ENCODE data around the gene SPTLC3. TPM values are rescaled to one million over a fixed set of nuclear protein-coding genes. Genes with fewer than 3 reads are reported as not detected.

The SPTLC3 gene
- total RNA-seq, 1 donor from 2014 or later, result 9.9 TPM

GRCh38 chr20:13200767-13201500 is 192.2 kb downstream of the SPTLC3 start:
- Histone ChIP-seq H3K27ac (ENCODE audit: low read depth, low read length) (no peak overlapping the region), H3K4me3 (ENCODE audit: low read length in 3 of 3) (no peak overlapping the region), H3K27me3 (ENCODE audit: control insufficient read depth in 3 of 3, insufficient read depth in 3 of 3, low read length in 3 of 3) (no peaks in the 10 kb centered on the region), H3K9ac (ENCODE audit: low read depth in 1 of 3, low read length in 3 of 3) (no peak overlapping the region), H3K9me3 (ENCODE audit: control insufficient read depth in 3 of 3, low read length in 3 of 3) (no peaks in the 10 kb centered on the region), H3K4me1 (ENCODE audit: control insufficient read depth in 3 of 3, insufficient read depth in 3 of 3, low read length in 3 of 3) (no peaks in the 10 kb centered on the region), H3K36me3 (ENCODE audit: control insufficient read depth in 3 of 3, insufficient read depth in 3 of 3, low read length in 3 of 3) (no peaks in the 10 kb centered on the region)

DNA sequence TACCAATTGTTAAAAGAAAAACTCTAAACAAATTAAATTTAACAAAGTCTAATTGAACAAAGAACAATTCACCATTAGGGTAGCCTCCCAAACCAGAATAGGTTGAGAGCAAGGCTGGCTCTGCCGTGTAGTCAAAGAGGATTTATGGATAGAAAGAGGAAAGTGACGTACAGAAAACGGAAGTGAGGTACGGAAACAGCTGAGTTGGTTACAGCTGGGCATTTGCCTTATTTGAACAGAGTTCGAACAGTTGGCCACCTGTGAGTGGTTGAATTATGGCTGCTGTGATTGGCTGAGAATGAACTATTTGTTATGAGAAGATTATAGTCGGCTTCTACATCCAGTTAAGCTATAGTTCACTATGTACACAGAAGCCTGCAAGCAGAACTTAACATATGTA is 193.8 kb downstream of the SPTLC3 start:
- H3K9ac ChIP-seq (ENCODE audit: low read depth in 1 of 3, low read length in 3 of 3), result no peak overlapping the region
- H3K4me3 ChIP-seq (ENCODE audit: low read length in 3 of 3), result no peak overlapping the region
- no peaks in the 10 kb centered on the region for H3K9me3 ChIP-seq (ENCODE audit: control insufficient read depth in 3 of 3, low read length in 3 of 3)
- no peaks in the 10 kb centered on the region for H3K4me1 ChIP-seq (ENCODE audit: control insufficient read depth in 3 of 3, insufficient read depth in 3 of 3, low read length in 3 of 3)
- no peaks in the 10 kb centered on the region for H3K27me3 ChIP-seq (ENCODE audit: control insufficient read depth in 3 of 3, insufficient read depth in 3 of 3, low read length in 3 of 3)
- H3K27ac ChIP-seq (ENCODE audit: low read depth, low read length), result no peak overlapping the region
- H3K36me3 ChIP-seq (ENCODE audit: control insufficient read depth in 3 of 3, insufficient read depth in 3 of 3, low read length in 3 of 3), result no peaks in the 10 kb centered on the region

- Histone ChIP-seq H3K36me3 (ENCODE audit: control insufficient read depth in 3 of 3, insufficient read depth in 3 of 3, low read length in 3 of 3) (no peaks in the 10 kb centered on the region), H3K27ac (ENCODE audit: low read depth, low read length) (no peak overlapping the region), H3K9ac (ENCODE audit: low read depth in 1 of 3, low read length in 3 of 3) (no peak overlapping the region), H3K4me3 (ENCODE audit: low read length in 3 of 3) (no peak overlapping the region), H3K27me3 (ENCODE audit: control insufficient read depth in 3 of 3, insufficient read depth in 3 of 3, low read length in 3 of 3) (no peaks in the 10 kb centered on the region), H3K9me3 (ENCODE audit: control insufficient read depth in 3 of 3, low read length in 3 of 3) (no peaks in the 10 kb centered on the region), H3K4me1 (ENCODE audit: control insufficient read depth in 3 of 3, insufficient read depth in 3 of 3, low read length in 3 of 3) (no peaks in the 10 kb centered on the region)
These were observed 196.7 kb downstream of the SPTLC3 start for GRCh38 chr20:13205425-13205824.

DNA sequence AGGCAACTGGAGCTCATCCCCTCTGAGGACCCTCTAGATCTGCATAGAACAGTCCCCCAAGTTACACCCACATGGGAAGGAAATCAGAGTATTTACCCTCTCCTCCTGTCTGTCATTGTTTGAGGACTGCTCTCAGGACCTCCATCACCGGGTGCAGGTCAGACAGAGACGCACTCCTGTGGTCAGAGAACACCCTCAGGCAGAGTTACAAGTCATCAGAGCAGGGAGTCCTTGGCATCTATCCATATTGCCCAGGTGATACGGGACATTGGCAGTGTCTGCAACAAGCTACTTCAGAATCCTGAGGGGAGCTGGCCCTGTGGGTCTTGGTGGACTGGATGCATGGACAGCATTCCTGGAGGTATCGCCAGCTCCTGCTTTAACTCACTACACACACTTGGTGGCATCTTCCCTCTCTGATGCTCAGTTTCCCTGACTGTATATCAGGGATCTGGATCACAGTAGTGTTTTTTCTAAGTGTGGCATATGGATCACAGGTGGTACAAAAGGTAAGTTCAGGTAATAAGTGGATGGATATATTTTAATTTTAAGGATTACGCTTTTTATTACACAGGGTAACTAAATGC is 197.2 kb downstream of the SPTLC3 start:
- Histone ChIP-seq H3K9me3 (ENCODE audit: control insufficient read depth in 3 of 3, low read length in 3 of 3) (no peaks in the 10 kb centered on the region), H3K27ac (ENCODE audit: low read depth, low read length) (no peak overlapping the region), H3K9ac (ENCODE audit: low read depth in 1 of 3, low read length in 3 of 3) (no peak overlapping the region), H3K4me3 (ENCODE audit: low read length in 3 of 3) (no peak overlapping the region), H3K27me3 (ENCODE audit: control insufficient read depth in 3 of 3, insufficient read depth in 3 of 3, low read length in 3 of 3) (no peaks in the 10 kb centered on the region), H3K36me3 (ENCODE audit: control insufficient read depth in 3 of 3, insufficient read depth in 3 of 3, low read length in 3 of 3) (no peaks in the 10 kb centered on the region), H3K4me1 (ENCODE audit: control insufficient read depth in 3 of 3, insufficient read depth in 3 of 3, low read length in 3 of 3) (no peaks in the 10 kb centered on the region)

DNA sequence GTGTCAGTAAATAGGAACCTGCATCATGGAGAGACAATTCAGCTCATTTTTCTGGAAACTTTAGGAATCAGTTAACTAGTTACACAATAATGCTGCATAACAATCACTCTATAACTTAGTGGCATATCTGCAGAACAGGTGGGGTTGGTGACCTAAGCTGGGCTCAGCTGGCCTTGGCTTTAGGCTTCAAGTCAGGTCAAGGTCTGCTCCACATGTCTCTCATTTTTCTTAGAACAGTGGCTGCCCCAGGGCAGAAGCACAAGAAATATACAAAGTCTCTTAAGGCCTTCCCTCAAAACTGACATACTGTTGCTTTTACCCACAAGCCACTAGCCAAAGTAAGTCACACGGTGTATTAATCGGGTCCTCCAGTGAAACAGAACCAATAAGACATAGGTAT is 198.2 kb downstream of the SPTLC3 start:
- Histone ChIP-seq H3K36me3 (ENCODE audit: control insufficient read depth in 3 of 3, insufficient read depth in 3 of 3, low read length in 3 of 3) (no peaks in the 10 kb centered on the region), H3K27ac (ENCODE audit: low read depth, low read length) (no peak overlapping the region), H3K9me3 (ENCODE audit: control insufficient read depth in 3 of 3, low read length in 3 of 3) (no peaks in the 10 kb centered on the region), H3K27me3 (ENCODE audit: control insufficient read depth in 3 of 3, insufficient read depth in 3 of 3, low read length in 3 of 3) (no peaks in the 10 kb centered on the region), H3K4me1 (ENCODE audit: control insufficient read depth in 3 of 3, insufficient read depth in 3 of 3, low read length in 3 of 3) (no peaks in the 10 kb centered on the region), H3K9ac (ENCODE audit: low read depth in 1 of 3, low read length in 3 of 3) (no peak overlapping the region), H3K4me3 (ENCODE audit: low read length in 3 of 3) (no peak overlapping the region)

DNA sequence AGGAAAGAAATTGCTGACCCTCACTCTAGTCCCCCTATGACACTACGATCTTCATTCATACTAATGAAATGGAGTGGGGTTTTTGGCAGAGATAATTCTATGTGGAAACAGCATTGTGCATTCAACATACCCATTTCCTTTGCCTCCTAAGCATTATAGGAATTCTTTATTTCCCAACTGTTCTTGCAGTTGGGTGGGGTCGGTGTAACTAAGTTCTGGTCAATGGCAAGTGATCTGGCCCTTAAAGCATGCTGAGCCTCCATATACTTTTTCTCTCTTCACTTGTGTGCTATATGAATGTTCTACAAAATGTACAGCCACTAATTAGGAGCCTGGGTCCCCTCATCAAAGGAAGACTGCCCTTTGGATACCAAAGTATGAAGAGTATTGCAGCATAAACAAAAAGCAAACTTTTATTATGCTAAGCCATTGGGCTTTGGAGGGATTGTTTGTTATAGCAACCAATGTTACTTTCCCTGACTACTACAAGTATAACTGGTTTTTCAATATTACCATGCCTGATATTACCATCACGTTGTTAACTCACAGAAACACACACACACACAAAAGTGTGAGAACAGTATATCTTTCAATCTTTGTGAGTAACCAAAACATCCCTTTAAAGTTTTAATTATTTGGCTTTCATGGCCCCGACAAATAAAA is 203.3 kb downstream of the SPTLC3 start:
- H3K9me3 ChIP-seq (ENCODE audit: control insufficient read depth in 3 of 3, low read length in 3 of 3), result peaks cover 0 to 2% (median 0%) of the 10 kb centered on the region in 3 donors
- no peaks in the 10 kb centered on the region for H3K4me1 ChIP-seq (ENCODE audit: control insufficient read depth in 3 of 3, insufficient read depth in 3 of 3, low read length in 3 of 3)
- no peak overlapping the region for H3K4me3 ChIP-seq (ENCODE audit: low read length in 3 of 3)
- peaks cover 0 to 2% (median 0%) of the 10 kb centered on the region in 3 donors for H3K27me3 ChIP-seq (ENCODE audit: control insufficient read depth in 3 of 3, insufficient read depth in 3 of 3, low read length in 3 of 3)
- H3K9ac ChIP-seq (ENCODE audit: low read depth in 1 of 3, low read length in 3 of 3), result no peak overlapping the region
- H3K27ac ChIP-seq (ENCODE audit: low read depth, low read length), result no peak overlapping the region
- no peaks in the 10 kb centered on the region for H3K36me3 ChIP-seq (ENCODE audit: control insufficient read depth in 3 of 3, insufficient read depth in 3 of 3, low read length in 3 of 3)

- Histone ChIP-seq H3K36me3 (ENCODE audit: control insufficient read depth in 3 of 3, insufficient read depth in 3 of 3, low read length in 3 of 3) (no peaks in the 10 kb centered on the region), H3K9me3 (ENCODE audit: control insufficient read depth in 3 of 3, low read length in 3 of 3) (peaks cover 0 to 2% (median 0%) of the 10 kb centered on the region in 3 donors), H3K4me3 (ENCODE audit: low read length in 3 of 3) (no peak overlapping the region), H3K27ac (ENCODE audit: low read depth, low read length) (no peak overlapping the region), H3K27me3 (ENCODE audit: control insufficient read depth in 3 of 3, insufficient read depth in 3 of 3, low read length in 3 of 3) (peaks cover 0 to 2% (median 0%) of the 10 kb centered on the region in 3 donors), H3K9ac (ENCODE audit: low read depth in 1 of 3, low read length in 3 of 3) (no peak overlapping the region), H3K4me1 (ENCODE audit: control insufficient read depth in 3 of 3, insufficient read depth in 3 of 3, low read length in 3 of 3) (no peaks in the 10 kb centered on the region)
These were observed 204.0 kb downstream of the SPTLC3 start for GRCh38 chr20:13212750-13213149.

DNA sequence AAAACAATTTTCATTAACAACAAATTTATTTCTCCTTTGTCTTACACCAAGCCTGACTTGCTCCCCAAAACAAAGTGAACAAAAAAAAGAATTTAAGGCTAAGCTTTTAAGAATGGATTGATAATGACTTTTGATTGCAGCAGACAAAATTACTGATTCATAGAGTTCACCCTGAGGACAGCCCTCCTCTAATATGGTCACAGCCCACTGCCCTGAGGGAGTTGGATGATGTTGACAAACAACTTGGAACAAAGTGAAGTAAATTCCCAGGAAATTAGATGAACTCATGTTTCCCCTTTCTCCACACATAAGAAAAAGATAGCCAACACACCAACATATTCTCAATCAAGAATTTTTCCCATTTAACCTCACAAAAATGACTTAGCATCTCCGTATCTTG is 204.6 kb downstream of the SPTLC3 start:
- Histone ChIP-seq H3K36me3 (ENCODE audit: control insufficient read depth in 3 of 3, insufficient read depth in 3 of 3, low read length in 3 of 3) (no peaks in the 10 kb centered on the region), H3K4me3 (ENCODE audit: low read length in 3 of 3) (no peak overlapping the region), H3K9ac (ENCODE audit: low read depth in 1 of 3, low read length in 3 of 3) (no peak overlapping the region), H3K27ac (ENCODE audit: low read depth, low read length) (no peak overlapping the region), H3K4me1 (ENCODE audit: control insufficient read depth in 3 of 3, insufficient read depth in 3 of 3, low read length in 3 of 3) (no peaks in the 10 kb centered on the region), H3K9me3 (ENCODE audit: control insufficient read depth in 3 of 3, low read length in 3 of 3) (peaks cover 0 to 2% (median 0%) of the 10 kb centered on the region in 3 donors), H3K27me3 (ENCODE audit: control insufficient read depth in 3 of 3, insufficient read depth in 3 of 3, low read length in 3 of 3) (peaks cover 0 to 2% (median 0%) of the 10 kb centered on the region in 3 donors)

- no peak overlapping the region for H3K4me3 ChIP-seq (ENCODE audit: low read length in 3 of 3)
- H3K36me3 ChIP-seq (ENCODE audit: control insufficient read depth in 3 of 3, insufficient read depth in 3 of 3, low read length in 3 of 3), result no peaks in the 10 kb centered on the region
- no peak overlapping the region for H3K27ac ChIP-seq (ENCODE audit: low read depth, low read length)
- H3K27me3 ChIP-seq (ENCODE audit: control insufficient read depth in 3 of 3, insufficient read depth in 3 of 3, low read length in 3 of 3), result peaks cover 18 to 21% (median 20%) of the 10 kb centered on the region in 3 donors
- H3K4me1 ChIP-seq (ENCODE audit: control insufficient read depth in 3 of 3, insufficient read depth in 3 of 3, low read length in 3 of 3), result peaks cover 8 to 12% (median 8%) of the 10 kb centered on the region in 3 donors
- no peak overlapping the region for H3K9ac ChIP-seq (ENCODE audit: low read depth in 1 of 3, low read length in 3 of 3)
- H3K9me3 ChIP-seq (ENCODE audit: control insufficient read depth in 3 of 3, low read length in 3 of 3), result peaks cover 0 to 2% (median 0%) of the 10 kb centered on the region in 3 donors
These were observed 207.8 kb downstream of the SPTLC3 start for GRCh38 chr20:13216533-13216932.
